Neural cell (in vitro differentiated cells): ENCODE data around the gene GNA12. TPM values are rescaled to one million over a fixed set of nuclear protein-coding genes. Genes with fewer than 3 reads are reported as not detected.
"Not testable (repeated sequence)": the region's sequence is repeated elsewhere in the genome, so short reads cannot be mapped to it uniquely, and the experiment has no call there.

Experiments
- H2AFZ ChIP-seq: fragments of 200-600, 300-800 bp; sonication (generic), shearing (Covaris generic); 2 replicates; pipeline ENCODE4 v1.6.0; 2014; ENCODE audit warnings: low read depth, mild to moderate bottlenecking, antibody characterized with exemption, low read length, moderate library complexity
- H3F3A ChIP-seq: fragments of 200-600 bp; shearing (Covaris generic); 2 replicates; pipeline ENCODE4 v1.6.1; 2016; ENCODE audit warnings: mild to moderate bottlenecking, moderate library complexity, mixed read lengths, antibody characterized with exemption, low read length; ENCODE audit not compliant: insufficient read depth, poor library complexity, severe bottlenecking
- H3K27ac ChIP-seq: fragments of 200-600, 300-800 bp; sonication (generic), shearing (Covaris generic); 2 replicates; pipeline ENCODE4 v1.5.1; 2014; ENCODE audit warnings: mild to moderate bottlenecking, low read length, moderate library complexity
- H3K27me3 ChIP-seq: fragments of 300-800, 200-600 bp; sonication (generic), shearing (Covaris generic); 2 replicates; pipeline ENCODE4 v1.6.0; 2014; ENCODE audit warnings: mild to moderate bottlenecking, low read depth, low read length, moderate library complexity; ENCODE audit not compliant: insufficient read depth
- H3K36me3 ChIP-seq: fragments of 300-800, 200-600 bp; sonication (generic), shearing (Covaris generic); 2 replicates; pipeline ENCODE4 v1.5.1; 2014; ENCODE audit warnings: mild to moderate bottlenecking, antibody characterized with exemption, low read length, moderate library complexity; ENCODE audit not compliant: insufficient read depth
- H3K4me2 ChIP-seq: fragments of 300-800, 200-600 bp; sonication (generic), shearing (Covaris generic); 2 replicates; pipeline ENCODE4 v1.6.0; 2014; ENCODE audit warnings: mild to moderate bottlenecking, low read length
- H3K4me3 ChIP-seq: fragments of 300-800, 200-600 bp; sonication (generic), shearing (Covaris generic); 2 replicates; pipeline ENCODE4 v1.5.1; 2014; ENCODE audit warnings: mild to moderate bottlenecking, low read length, moderate library complexity
- H3K79me2 ChIP-seq: fragments of 200-600 bp; shearing (Covaris generic); replicated peaks from 2 replicates; pipeline ENCODE4 v1.6.0; 2014; ENCODE audit warnings: mild to moderate bottlenecking, low read length, moderate library complexity; ENCODE audit not compliant: insufficient read depth
- H3K9ac ChIP-seq: fragments of 300-800, 200-600 bp; sonication (generic), shearing (Covaris generic); 2 replicates; pipeline ENCODE4 v1.6.1; 2016; ENCODE audit warnings: mild to moderate bottlenecking, low read length, mixed read lengths
- H3K9me2 ChIP-seq: fragments of 200-600 bp; shearing (Covaris generic); 2 replicates; pipeline ENCODE4 v1.6.1; 2016; ENCODE audit warnings: mild to moderate bottlenecking, low read length, mixed read lengths; ENCODE audit not compliant: insufficient read depth
- H3K9me3 ChIP-seq: fragments of 200-600, 300-800 bp; sonication (generic), shearing (Covaris generic); 2 replicates; pipeline ENCODE4 v1.6.1; 2016; ENCODE audit warnings: mild to moderate bottlenecking, mixed run types, low read length, moderate library complexity, mixed read lengths
- H4K20me1 ChIP-seq: fragments of 200-600 bp; shearing (Covaris generic); 2 replicates; pipeline ENCODE4 v1.6.1; 2016; ENCODE audit warnings: mild to moderate bottlenecking, mixed run types; ENCODE audit not compliant: insufficient read depth
- EP300 ChIP-seq: fragments of 450-650 bp; conservative IDR thresholded peaks from 2 replicates; pipeline ENCODE4 v1.6.1; 2014; ENCODE audit warnings: antibody characterized with exemption, mild to moderate bottlenecking, moderate library complexity; ENCODE audit not compliant: poor library complexity, severe bottlenecking
- EZH2 ChIP-seq: fragments of 200-600, 300-800 bp; shearing (Covaris generic), sonication (generic); IDR thresholded peaks from 2 replicates; pipeline ENCODE4 v1.6.1; 2014; ENCODE audit warnings: antibody characterized with exemption, low read length, borderline replicate concordance, mild to moderate bottlenecking; ENCODE audit not compliant: insufficient read depth, poor library complexity, severe bottlenecking
- MXI1 ChIP-seq: fragments of 450-650 bp; conservative IDR thresholded peaks from 2 replicates; pipeline ENCODE4 v1.6.1; 2014; ENCODE audit warnings: antibody characterized with exemption, mild to moderate bottlenecking; ENCODE audit not compliant: poor library complexity, severe bottlenecking
- RAD21 ChIP-seq: fragments of 450-650 bp; conservative IDR thresholded peaks from 2 replicates; pipeline ENCODE4 v1.6.1; 2014; ENCODE audit warnings: antibody characterized with exemption, mild to moderate bottlenecking, moderate library complexity
- TAF1 ChIP-seq: IDR thresholded peaks from 2 replicates; pipeline ENCODE4 v1.6.1; 2012; ENCODE audit warnings: low read depth
- polyA plus RNA-seq: library from polyadenylated mRNA; depleted of rRNA; stranded (reverse); fragments of >200 nt; gene quantifications from 2 replicates; pipeline ENCODE4 v1.2.3, GENCODE V29; 2014
- TF ChIP-seq, protein P1 (sequence below): fragments of 450-650 bp; IDR thresholded peaks from 2 replicates; pipeline ENCODE4 v1.5.1; 2014; ENCODE audit warnings: antibody characterized with exemption, mild to moderate bottlenecking, moderate library complexity; ENCODE audit not compliant: poor library complexity, severe bottlenecking
- TF ChIP-seq, protein P2 (sequence below): IDR thresholded peaks from 2 replicates; pipeline ENCODE4 v1.6.1; 2012; ENCODE audit warnings: borderline replicate concordance

GNA12 gene
- polyA plus RNA-seq, 1 donor from 2014 or later = 15.5 TPM

DNA sequence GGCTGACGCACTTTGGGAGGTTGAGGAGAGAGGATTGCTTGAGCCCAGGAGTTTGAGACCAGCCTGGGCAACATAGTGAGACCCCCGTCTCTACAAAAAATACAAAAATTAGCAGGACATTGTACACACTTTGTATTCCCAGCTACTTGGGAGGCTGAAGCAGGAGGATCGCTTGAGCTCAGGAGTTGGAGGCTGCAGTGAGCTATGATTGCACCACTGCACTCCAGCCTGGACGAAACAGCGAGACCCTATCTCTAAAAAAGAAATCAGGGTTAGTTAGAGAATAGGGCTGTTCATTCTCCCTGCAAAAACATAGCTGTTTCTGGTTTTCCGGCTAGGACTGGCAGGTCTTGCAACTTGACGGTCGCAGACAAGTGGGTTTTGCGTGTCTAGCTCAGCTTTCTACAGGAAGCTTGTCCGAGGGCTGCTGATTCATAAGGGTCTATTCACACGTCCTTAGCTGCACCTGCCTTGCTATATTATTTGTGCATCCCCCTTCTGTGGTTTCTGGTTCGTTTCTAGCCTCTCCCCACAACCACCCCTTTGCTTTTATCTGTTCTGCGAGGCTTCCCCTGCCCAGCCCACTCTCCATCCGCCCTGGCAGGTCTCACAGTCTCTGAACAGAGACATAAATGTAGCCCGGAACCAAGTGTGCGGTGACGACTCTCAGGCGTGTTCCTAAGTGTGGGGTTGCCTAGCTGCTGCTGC, 145.4 kb downstream of the GNA12 start:
- H4K20me1 ChIP-seq = no peaks in the 10 kb centered on the region
- H3K27me3 ChIP-seq = no peaks in the 10 kb centered on the region
- no peak overlapping the region for H3K4me3 ChIP-seq
- no peaks in the 10 kb centered on the region for H3F3A ChIP-seq
- no peak overlapping the region for H3K4me2 ChIP-seq
- H3K9me3 ChIP-seq = no peaks in the 10 kb centered on the region
- no peaks in the 10 kb centered on the region for H3K79me2 ChIP-seq
- no peaks in the 10 kb centered on the region for H3K36me3 ChIP-seq
- H3K9me2 ChIP-seq = no peaks in the 10 kb centered on the region
- TF ChIP-seq, protein P1, sequence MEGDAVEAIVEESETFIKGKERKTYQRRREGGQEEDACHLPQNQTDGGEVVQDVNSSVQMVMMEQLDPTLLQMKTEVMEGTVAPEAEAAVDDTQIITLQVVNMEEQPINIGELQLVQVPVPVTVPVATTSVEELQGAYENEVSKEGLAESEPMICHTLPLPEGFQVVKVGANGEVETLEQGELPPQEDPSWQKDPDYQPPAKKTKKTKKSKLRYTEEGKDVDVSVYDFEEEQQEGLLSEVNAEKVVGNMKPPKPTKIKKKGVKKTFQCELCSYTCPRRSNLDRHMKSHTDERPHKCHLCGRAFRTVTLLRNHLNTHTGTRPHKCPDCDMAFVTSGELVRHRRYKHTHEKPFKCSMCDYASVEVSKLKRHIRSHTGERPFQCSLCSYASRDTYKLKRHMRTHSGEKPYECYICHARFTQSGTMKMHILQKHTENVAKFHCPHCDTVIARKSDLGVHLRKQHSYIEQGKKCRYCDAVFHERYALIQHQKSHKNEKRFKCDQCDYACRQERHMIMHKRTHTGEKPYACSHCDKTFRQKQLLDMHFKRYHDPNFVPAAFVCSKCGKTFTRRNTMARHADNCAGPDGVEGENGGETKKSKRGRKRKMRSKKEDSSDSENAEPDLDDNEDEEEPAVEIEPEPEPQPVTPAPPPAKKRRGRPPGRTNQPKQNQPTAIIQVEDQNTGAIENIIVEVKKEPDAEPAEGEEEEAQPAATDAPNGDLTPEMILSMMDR = no peak
- TF ChIP-seq TAF1 (no peak), MXI1 (no peak), EZH2 (no peak), EP300 (no peak), RAD21 (no peak)
- TF ChIP-seq, protein P2, sequence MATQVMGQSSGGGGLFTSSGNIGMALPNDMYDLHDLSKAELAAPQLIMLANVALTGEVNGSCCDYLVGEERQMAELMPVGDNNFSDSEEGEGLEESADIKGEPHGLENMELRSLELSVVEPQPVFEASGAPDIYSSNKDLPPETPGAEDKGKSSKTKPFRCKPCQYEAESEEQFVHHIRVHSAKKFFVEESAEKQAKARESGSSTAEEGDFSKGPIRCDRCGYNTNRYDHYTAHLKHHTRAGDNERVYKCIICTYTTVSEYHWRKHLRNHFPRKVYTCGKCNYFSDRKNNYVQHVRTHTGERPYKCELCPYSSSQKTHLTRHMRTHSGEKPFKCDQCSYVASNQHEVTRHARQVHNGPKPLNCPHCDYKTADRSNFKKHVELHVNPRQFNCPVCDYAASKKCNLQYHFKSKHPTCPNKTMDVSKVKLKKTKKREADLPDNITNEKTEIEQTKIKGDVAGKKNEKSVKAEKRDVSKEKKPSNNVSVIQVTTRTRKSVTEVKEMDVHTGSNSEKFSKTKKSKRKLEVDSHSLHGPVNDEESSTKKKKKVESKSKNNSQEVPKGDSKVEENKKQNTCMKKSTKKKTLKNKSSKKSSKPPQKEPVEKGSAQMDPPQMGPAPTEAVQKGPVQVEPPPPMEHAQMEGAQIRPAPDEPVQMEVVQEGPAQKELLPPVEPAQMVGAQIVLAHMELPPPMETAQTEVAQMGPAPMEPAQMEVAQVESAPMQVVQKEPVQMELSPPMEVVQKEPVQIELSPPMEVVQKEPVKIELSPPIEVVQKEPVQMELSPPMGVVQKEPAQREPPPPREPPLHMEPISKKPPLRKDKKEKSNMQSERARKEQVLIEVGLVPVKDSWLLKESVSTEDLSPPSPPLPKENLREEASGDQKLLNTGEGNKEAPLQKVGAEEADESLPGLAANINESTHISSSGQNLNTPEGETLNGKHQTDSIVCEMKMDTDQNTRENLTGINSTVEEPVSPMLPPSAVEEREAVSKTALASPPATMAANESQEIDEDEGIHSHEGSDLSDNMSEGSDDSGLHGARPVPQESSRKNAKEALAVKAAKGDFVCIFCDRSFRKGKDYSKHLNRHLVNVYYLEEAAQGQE = no peak
- H2AFZ ChIP-seq = no peak overlapping the region
- no peak overlapping the region for H3K9ac ChIP-seq
- H3K27ac ChIP-seq = no peak overlapping the region

DNA sequence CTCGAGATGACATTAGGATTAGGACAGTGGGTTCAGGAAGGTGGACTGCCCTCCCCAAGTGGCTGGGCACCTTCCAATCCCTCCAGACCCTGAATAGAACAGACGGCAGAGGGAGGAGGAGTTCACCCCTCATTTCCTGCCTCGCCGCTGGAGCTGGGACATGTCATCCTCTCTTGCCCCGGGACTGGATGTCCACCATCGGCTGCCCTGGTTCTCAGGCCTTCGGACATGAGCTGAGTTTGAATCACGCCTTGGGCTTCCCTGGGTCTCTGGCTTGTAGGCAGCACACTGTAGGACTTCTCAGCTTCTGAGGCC, 150.0 kb downstream of the GNA12 start:
- H3K27ac ChIP-seq, H3K9me2 ChIP-seq, H3K27me3 ChIP-seq, H3K36me3 ChIP-seq, H3K79me2 ChIP-seq, H3K4me3 ChIP-seq, H3K4me2 ChIP-seq, H3K9ac ChIP-seq, H4K20me1 ChIP-seq, H2AFZ ChIP-seq, H3F3A ChIP-seq, H3K9me3 ChIP-seq: not testable (repeated sequence)

DNA sequence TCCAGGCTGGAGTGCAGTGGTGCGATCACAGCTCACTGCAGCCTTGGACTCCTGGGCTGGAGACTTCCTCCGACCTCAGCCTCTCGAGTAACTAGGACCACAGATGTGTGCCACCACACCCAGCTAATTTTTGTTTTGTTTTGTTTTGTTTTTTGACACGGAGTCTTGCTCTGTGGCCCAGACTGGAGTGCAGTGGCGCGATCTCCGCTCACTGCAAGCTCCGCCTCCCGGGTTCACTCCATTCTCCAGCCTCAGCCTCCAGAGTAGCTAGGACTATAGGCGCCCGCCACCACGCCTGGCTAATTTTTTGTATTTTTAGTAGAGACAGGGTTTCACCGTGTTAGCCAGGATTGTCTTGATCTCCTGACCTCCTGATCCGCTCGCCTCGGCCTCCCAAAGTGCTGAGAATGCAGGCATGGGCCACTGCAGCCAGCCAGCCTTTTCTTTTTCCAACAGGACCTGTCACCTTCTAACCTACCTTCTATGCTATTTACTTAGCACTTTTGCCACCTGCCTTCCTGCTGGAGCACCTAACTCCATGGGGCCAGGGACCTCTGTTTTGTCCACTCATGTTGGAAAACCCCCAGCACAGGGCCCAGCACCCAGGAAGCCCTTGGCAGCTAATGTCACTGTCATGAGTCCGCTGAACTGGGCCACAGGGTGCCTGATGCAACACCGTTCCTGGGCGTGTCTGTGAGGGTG, 150.5 kb downstream of the GNA12 start:
- not testable (repeated sequence) for H3K9me3 ChIP-seq, H3K36me3 ChIP-seq, H3K4me2 ChIP-seq, H3K4me3 ChIP-seq, H3F3A ChIP-seq, H3K27ac ChIP-seq, H3K9me2 ChIP-seq, H3K9ac ChIP-seq, H4K20me1 ChIP-seq, H2AFZ ChIP-seq, H3K79me2 ChIP-seq
- peaks cover 14% of the 10 kb centered on the region for H3K27me3 ChIP-seq
